ENCODE measurements around the gene TUBB2A.
"Not testable (repeated sequence)": the region's sequence is repeated elsewhere in the genome, so short reads cannot be mapped to it uniquely, and the experiment has no call there.

TUBB2A gene

GRCh38 chr6:3193102-3193849 is 35.9 kb upstream of the TUBB2A start:
- peaks cover 9% of the 10 kb centered on the region for H3K27me3 Mint-ChIP-seq (ENCODE audit: low read depth)
- H3K27ac Mint-ChIP-seq = no peak overlapping the region
- no peaks in the 10 kb centered on the region for H3K9me3 Mint-ChIP-seq
- H3K4me3 Mint-ChIP-seq = no peak overlapping the region
- H3K36me3 Mint-ChIP-seq (ENCODE audit: low read depth) = no peaks in the 10 kb centered on the region
- H3K4me1 Mint-ChIP-seq (ENCODE audit: low read depth) = no peaks in the 10 kb centered on the region

GRCh38 chr6:3190779-3191178 is 33.4 kb upstream of the TUBB2A start:
- H3K27ac Mint-ChIP-seq = no peak overlapping the region
- no peaks in the 10 kb centered on the region for H3K4me1 Mint-ChIP-seq (ENCODE audit: low read depth)
- H3K9me3 Mint-ChIP-seq = no peaks in the 10 kb centered on the region
- no peaks in the 10 kb centered on the region for H3K36me3 Mint-ChIP-seq (ENCODE audit: low read depth)
- H3K4me3 Mint-ChIP-seq = no peak overlapping the region
- H3K27me3 Mint-ChIP-seq (ENCODE audit: low read depth) = peaks cover 12% of the 10 kb centered on the region

GRCh38 chr6:3190056-3190455 is 32.7 kb upstream of the TUBB2A start:
- H3K4me1 Mint-ChIP-seq (ENCODE audit: low read depth) = no peaks in the 10 kb centered on the region
- H3K27me3 Mint-ChIP-seq (ENCODE audit: low read depth) = peaks cover 16% of the 10 kb centered on the region
- no peak overlapping the region for H3K27ac Mint-ChIP-seq
- H3K4me3 Mint-ChIP-seq = no peak overlapping the region
- no peaks in the 10 kb centered on the region for H3K9me3 Mint-ChIP-seq
- no peaks in the 10 kb centered on the region for H3K36me3 Mint-ChIP-seq (ENCODE audit: low read depth)

GRCh38 chr6:3189192-3189591 is 31.8 kb upstream of the TUBB2A start:
- H3K4me1 Mint-ChIP-seq (ENCODE audit: low read depth); H3K9me3 Mint-ChIP-seq; H3K4me3 Mint-ChIP-seq: not testable (repeated sequence)

GRCh38 chr6:3188262-3188661 is 30.9 kb upstream of the TUBB2A start:
- Mint-ChIP-seq H3K4me1 (ENCODE audit: low read depth) (no peaks in the 10 kb centered on the region), H3K27me3 (ENCODE audit: low read depth) (peaks cover 22% of the 10 kb centered on the region), H3K27ac (no peak overlapping the region), H3K36me3 (ENCODE audit: low read depth) (no peaks in the 10 kb centered on the region), H3K4me3 (no peak overlapping the region), H3K9me3 (no peaks in the 10 kb centered on the region)

More at GRCh38 chr6:3189192-3189591, 31.8 kb upstream of the TUBB2A start:
- peaks cover 22% of the 10 kb centered on the region for H3K27me3 Mint-ChIP-seq (ENCODE audit: low read depth)
- H3K27ac Mint-ChIP-seq; H3K36me3 Mint-ChIP-seq (ENCODE audit: low read depth): not testable (repeated sequence)

- Mint-ChIP-seq H3K9me3 (no peaks in the 10 kb centered on the region), H3K36me3 (ENCODE audit: low read depth) (no peaks in the 10 kb centered on the region), H3K27me3 (ENCODE audit: low read depth) (peaks cover 22% of the 10 kb centered on the region), H3K4me3 (no peak overlapping the region), H3K4me1 (ENCODE audit: low read depth) (no peaks in the 10 kb centered on the region), H3K27ac (no peak overlapping the region)
Measured at GRCh38 chr6:3186974-3187382, 29.6 kb upstream of the TUBB2A start.

- no peak overlapping the region for H3K27ac Mint-ChIP-seq
Measured at GRCh38 chr6:3183066-3183465, 25.7 kb upstream of the TUBB2A start.

GRCh38 chr6:3181105-3181504 is 23.8 kb upstream of the TUBB2A start:
- Mint-ChIP-seq H3K27me3 (ENCODE audit: low read depth) (peaks cover 13% of the 10 kb centered on the region), H3K36me3 (ENCODE audit: low read depth) (no peaks in the 10 kb centered on the region), H3K4me1 (ENCODE audit: low read depth) (peaks cover 3% of the 10 kb centered on the region), H3K27ac (no peak overlapping the region), H3K9me3 (no peaks in the 10 kb centered on the region), H3K4me3 (no peak overlapping the region)

More at GRCh38 chr6:3183066-3183465, 25.7 kb upstream of the TUBB2A start:
- H3K27me3 Mint-ChIP-seq (ENCODE audit: low read depth) = peaks cover 13% of the 10 kb centered on the region
- no peak overlapping the region for H3K4me3 Mint-ChIP-seq
- no peaks in the 10 kb centered on the region for H3K36me3 Mint-ChIP-seq (ENCODE audit: low read depth)
- no peaks in the 10 kb centered on the region for H3K4me1 Mint-ChIP-seq (ENCODE audit: low read depth)
- no peaks in the 10 kb centered on the region for H3K9me3 Mint-ChIP-seq

GRCh38 chr6:3179945-3180344 is 22.6 kb upstream of the TUBB2A start:
- not testable (repeated sequence) for H3K36me3 Mint-ChIP-seq (ENCODE audit: low read depth); H3K9me3 Mint-ChIP-seq; H3K27ac Mint-ChIP-seq; H3K27me3 Mint-ChIP-seq (ENCODE audit: low read depth); H3K4me1 Mint-ChIP-seq (ENCODE audit: low read depth)
- peak overlapping the region; percentile 69 for H3K4me3 Mint-ChIP-seq

- H3K36me3 Mint-ChIP-seq (ENCODE audit: low read depth); H3K27me3 Mint-ChIP-seq (ENCODE audit: low read depth); H3K4me1 Mint-ChIP-seq (ENCODE audit: low read depth); H3K27ac Mint-ChIP-seq; H3K9me3 Mint-ChIP-seq; H3K4me3 Mint-ChIP-seq: not testable (repeated sequence)
Measured at GRCh38 chr6:3178666-3179065, 21.3 kb upstream of the TUBB2A start.

- H3K36me3 Mint-ChIP-seq (ENCODE audit: low read depth) = no peaks in the 10 kb centered on the region
- no peaks in the 10 kb centered on the region for H3K9me3 Mint-ChIP-seq
- H3K27ac Mint-ChIP-seq = no peak overlapping the region
- H3K4me1 Mint-ChIP-seq (ENCODE audit: low read depth) = peaks cover 3% of the 10 kb centered on the region
- H3K4me3 Mint-ChIP-seq = no peak overlapping the region
- no peaks in the 10 kb centered on the region for H3K27me3 Mint-ChIP-seq (ENCODE audit: low read depth)
Measured at GRCh38 chr6:3176562-3177355, 19.4 kb upstream of the TUBB2A start.

GRCh38 chr6:3175715-3176402 is 18.5 kb upstream of the TUBB2A start:
- Mint-ChIP-seq H3K27ac (no peak overlapping the region), H3K36me3 (ENCODE audit: low read depth) (no peaks in the 10 kb centered on the region), H3K27me3 (ENCODE audit: low read depth) (no peaks in the 10 kb centered on the region), H3K4me3 (no peak overlapping the region), H3K4me1 (ENCODE audit: low read depth) (peaks cover 3% of the 10 kb centered on the region), H3K9me3 (no peaks in the 10 kb centered on the region)

- not testable (repeated sequence) for H3K9me3 Mint-ChIP-seq; H3K4me3 Mint-ChIP-seq; H3K36me3 Mint-ChIP-seq (ENCODE audit: low read depth); H3K27me3 Mint-ChIP-seq (ENCODE audit: low read depth); H3K27ac Mint-ChIP-seq; H3K4me1 Mint-ChIP-seq (ENCODE audit: low read depth)
Measured at GRCh38 chr6:3173636-3174089, 16.3 kb upstream of the TUBB2A start.

GRCh38 chr6:3172789-3173188 is 15.4 kb upstream of the TUBB2A start:
- H3K4me1 Mint-ChIP-seq (ENCODE audit: low read depth); H3K9me3 Mint-ChIP-seq; H3K27me3 Mint-ChIP-seq (ENCODE audit: low read depth); H3K4me3 Mint-ChIP-seq; H3K36me3 Mint-ChIP-seq (ENCODE audit: low read depth); H3K27ac Mint-ChIP-seq: not testable (repeated sequence)

Measured in T-helper 1 cell treated with Interleukin-12 subunit alpha and Interleukin-12 subunit beta and Interleukin-4 antibody, amounts not matched to agents 30 μg/mL and 1 μg/mL, for 36 hours (primary cell).